GM18517 (cell line): ENCODE data around the gene STEAP4.

ENCODE experiments used
- ATAC-seq: cut with Tn5 transposase; IDR thresholded peaks from one replicate; pipeline ENCODE4 v1.9.1; 2021; ENCODE audit warnings: mild to moderate bottlenecking, moderate library complexity; ENCODE audit not compliant: unreplicated experiment

The STEAP4 gene

DNA sequence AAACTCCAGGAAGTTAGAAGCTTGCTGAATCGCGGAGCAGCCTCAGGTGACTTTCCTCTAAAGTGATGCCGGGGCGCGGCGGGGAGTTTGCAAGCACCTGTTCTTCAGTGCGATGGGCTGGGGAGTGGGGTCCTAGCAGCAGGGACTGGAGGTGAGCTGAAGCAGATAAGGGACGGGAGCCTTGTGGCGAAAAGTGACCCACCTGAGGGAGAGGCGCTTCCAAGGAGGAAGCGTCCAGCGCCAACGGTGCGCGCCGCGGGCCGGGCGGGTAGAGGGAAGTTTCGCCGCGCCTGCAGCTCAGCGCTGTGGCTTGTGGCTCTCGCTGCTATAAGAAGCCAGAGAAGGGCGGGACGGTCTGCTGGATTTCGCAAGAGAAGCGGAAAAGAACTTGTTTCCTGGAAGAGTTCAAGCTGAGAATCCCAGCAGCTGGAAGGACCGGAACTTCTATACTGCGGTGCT is at the start of gene STEAP4:
Gene STEAP4, minus strand, starts transcription at position 305 of the 459 bp plus-strand sequence. CDS start 22,625 bp downstream, outside the sequence.
- no peak for ATAC-seq

DNA sequence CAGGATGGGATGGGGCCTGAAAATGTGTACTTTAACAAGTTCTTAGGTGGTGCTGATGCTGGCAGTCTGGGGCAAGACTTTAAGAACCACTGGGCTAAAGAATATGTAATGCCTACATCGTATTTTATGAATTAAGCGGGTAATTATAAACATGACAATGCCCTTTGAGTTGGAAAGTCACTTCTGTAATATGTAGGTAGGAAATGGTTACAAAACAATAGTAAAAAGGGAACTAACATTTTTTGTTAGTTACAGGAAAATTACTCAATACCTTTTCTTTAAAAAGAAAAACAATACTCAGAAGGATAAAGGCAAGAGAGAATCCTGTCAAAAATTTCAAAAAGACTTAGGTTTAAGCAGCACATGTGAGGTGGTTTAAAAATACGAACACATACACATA is 48.3 kb upstream of the STEAP4 start:
- ATAC-seq, result no peak

DNA sequence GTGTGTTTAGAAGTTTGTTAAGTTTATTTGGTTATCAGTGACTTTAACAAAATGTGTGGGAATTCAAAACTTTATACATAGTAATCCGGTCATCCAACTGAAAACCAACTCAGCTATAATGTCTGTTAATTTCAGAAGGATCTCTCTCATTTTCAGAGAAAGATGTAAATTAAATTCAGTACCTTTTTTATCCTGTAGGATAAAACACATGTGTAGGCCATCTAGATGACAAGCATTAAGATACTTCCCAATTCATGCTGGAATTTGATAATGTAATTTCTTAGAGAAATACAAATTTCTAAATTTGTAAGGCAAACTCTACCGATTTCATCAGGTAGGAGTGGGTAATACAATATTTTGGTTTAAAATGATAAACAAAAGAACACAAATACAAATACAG is 43.4 kb upstream of the STEAP4 start:
- no peak for ATAC-seq

DNA sequence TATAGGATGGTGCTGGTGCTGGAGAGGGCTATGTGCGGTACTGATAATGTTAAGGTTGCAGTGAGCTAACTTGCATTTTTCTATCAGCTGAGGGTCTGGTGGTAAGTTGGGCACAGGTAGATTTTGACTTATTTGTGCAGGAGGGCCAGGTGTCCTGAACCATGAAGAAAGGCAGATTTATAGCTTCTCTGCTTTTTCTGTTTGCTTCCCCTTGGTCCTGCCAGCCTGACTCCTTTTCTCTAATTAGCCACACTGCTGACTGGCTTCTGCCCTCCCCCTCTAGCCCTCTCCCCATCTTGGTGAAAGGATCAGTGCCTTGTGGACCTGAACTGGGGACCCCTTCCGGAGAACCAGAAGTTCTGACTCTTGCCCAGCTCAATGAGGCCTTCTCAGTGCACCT is 40.8 kb upstream of the STEAP4 start:
- no peak for ATAC-seq

DNA sequence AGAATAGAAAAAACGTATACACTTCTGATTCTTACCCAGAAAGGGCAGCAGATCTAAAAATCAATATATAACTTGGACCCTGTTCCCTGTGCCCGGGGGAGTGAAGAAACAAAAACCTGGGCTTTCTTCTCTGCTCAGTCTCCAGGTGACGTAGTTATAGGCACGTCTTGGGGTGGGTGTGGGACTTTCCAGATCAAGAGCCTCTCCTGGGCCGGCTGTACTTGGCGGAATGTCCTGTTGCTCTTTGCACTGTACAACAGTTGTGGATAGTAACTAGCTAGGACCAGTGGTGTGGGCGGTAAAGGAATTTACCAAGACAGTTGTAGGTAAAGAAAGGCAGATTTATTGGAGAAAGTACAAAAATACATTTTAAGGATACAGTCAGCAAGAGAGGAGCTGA is 40.4 kb upstream of the STEAP4 start:
- ATAC-seq, result no peak

DNA sequence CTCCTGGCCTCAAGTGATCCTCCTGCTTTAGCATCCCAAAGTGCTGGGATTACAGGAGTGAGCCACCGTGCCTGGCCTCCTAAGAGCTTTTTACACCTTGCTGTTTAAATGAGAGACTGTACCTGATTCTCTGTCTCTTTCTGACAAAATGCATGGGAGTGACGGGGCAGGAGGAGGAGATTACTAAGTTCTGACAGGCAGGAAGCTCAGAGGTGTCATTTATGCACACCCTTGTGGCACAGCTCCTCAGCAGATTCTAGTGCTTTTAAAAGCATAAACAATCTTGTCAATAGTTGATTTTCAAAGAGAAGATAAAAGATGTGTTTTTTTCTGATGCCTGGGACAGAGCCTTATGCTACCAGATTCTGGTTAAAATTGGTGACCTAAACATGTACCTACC is 39.7 kb upstream of the STEAP4 start:
- ATAC-seq, result no peak

DNA sequence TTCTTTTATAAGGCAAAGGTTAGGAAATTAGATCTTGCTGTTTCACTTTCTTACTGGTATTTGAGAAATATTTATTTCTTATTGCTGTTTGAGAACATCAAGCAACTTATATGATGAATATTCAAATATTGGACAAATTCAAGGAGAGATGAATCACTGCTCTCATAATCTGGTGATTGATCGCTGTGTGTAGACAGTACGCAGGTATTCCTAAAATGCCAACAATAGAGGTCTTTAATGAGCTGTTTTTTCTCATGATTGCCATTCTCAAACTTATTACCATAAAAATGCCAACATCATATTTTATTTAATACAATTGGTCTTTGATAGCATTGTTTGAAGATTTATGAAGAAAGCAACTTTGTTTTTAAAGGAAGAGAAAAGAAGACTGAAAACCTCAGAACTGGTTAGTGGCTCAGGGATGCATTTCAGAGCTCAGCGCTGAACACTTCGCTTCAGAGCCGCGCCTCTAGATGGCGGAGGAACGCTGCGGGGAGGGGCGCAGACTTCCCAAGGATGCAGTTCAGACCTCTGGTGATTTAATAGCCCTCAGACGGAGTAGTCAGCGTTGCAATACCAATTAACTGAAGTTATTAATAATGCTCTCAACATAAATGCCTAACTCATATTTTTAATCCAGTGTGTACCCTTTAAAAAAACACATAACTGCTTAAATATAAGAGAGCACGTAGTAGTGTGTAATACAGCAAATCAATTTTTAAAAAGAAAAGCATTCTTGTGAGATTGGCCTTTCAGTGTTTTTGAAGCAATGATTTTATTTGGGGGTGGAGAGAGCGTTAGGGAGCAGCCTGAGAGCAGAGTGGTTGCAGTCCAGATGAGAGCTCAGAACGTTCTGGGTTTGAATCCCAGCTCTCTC is 38.5 kb upstream of the STEAP4 start:
- no peak for ATAC-seq

DNA sequence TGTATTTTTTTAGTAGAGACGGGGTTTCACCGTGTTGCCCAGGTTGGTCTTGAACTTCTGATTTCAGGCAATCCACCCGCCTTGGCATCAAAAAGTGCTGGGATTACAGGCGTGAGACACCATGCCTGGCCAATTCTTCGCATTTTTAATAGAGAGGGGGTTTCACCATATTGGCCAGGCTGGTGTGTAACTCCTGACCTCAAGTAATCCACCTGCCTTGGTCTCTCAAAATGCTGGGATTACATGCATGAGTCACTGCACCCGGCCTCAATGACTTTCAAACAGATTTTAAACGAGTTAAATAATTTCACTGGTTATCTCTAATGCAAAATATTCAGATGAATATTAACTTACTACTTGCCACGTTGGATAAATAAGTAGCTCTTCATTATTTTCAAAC is 37.6 kb upstream of the STEAP4 start:
- no peak for ATAC-seq

DNA sequence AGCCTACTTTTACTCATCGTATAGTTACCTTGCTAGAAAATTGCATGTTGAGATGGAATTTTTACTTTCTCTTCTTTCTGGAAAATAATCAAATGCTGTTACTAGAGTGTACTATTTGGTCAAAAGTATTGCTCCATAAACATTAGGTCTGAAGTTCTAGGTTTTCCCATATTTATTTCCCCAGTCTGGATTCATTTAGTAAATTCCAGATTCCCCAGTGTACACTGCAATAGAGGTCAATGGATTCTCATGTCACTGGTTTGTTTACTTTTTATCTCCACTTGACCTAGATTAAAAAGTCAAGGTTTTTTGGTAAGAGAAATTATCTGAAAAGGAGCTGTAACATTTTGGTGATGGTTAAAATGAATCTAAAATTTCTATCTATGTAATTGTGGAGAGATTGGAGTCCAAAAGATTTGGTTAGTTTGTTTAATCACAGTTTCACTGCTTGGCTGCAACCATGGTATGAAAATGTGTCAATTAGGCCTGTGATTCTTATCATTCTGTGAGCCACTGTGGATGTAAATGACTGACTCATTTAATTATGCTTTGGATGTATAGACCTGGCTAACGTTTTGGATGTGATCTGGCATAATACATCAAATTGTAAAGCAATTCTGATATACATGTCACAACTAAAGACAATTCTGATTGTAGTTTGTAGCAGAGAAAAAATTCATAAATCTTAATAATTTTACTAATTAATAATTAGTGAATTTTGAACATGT is 32.7 kb upstream of the STEAP4 start:
- no peak for ATAC-seq

DNA sequence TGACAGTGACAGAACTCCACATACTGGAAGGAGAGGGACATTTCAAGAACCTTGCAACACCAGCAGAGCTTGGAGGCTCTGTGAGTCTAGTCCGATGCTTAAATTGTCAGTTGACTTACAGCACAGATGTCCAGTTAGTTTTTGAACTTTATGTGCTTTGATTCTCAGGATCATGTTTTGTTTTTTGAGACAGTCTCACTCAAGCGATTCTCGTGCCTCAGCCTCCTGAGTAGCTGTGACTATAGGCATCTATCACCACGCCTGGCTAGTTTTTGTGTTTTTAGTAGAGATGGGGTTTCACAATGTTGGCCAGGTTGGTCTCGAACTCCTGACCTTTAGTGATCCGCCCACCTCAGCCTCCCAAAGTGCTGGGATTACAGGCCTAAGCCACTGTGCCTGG is 31.8 kb upstream of the STEAP4 start:
- ATAC-seq, result no peak

DNA sequence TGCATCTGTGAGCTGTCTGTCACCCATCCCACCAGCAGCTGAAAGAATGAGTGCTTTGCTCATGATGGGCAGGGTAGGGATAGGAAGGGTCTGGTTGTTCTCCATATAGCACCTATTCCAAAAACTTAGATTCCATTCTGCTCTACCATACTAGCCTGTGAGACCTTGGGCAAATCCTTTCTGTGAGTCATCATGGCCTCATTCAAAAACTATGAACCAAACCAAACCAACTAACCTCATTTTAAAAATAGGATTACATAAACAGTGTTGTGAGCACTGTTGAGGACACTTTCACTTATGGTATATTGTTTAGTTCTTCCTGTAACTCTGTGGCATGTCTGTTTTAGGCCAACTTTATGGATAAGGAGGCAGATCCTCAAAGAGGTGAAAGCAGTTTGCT is 30.9 kb upstream of the STEAP4 start:
- ATAC-seq, result no peak

DNA sequence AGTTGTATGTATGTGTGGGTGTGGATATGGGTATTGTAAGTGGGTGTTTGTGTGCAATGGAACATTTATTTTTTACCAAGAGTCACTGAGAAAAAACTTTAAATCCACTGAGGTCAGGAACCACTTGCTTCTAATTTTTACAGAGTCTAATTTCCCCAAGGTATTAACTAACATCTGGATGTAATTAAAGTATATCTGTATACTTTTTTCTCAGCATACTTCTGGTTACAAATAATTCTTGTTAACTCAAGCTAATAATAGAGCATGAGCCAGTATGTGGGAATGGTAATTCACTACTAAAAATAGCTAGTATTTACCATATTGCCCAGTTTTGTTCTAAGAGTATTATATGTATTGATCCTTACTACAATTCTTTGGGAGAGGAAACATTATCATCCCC is 24.6 kb upstream of the STEAP4 start:
- ATAC-seq, result no peak

DNA sequence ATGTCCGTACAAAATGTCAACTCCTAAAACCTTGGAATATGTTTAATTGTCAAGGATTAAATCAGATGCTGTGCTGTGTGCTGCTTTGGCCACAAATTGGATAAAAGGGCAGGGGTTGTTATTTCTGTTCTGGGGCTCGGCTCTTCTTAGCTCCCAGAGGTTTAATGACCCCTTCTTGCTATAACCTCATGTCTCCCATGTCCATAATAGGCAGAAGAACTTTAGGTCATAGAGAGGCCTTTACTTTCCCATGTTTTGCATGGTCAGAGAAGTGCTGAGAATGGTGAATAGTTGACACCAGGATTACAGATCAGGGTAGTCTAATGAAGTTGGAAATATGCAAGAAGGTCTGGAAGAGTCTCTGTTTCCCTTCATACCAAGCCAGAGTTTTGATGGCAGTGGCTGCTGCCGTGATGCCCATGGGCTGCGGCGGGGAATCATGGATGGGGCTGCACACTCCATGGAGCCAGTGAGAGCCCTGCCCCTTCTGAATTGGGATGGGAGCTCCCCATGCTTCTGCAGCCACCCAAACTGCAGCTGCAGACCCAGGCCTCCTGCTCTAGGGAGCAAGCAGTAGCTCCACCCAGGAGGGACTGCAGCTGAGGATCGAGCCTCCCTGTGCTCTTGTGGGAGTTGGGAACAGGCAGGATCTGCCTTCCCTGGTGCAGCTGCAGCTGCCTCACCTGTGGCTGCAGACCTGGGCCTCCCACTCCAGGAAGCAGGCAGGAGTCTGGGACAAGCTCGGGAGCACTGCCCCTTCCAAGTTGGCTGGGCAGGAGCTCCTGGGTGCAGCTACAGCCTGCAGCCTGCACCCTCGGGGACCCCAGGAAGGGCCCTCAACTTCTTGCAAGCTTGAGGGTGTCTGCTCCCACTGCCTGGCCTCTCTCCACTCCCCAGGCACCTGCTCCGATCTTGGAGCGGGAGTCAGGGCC is 23.1 kb upstream of the STEAP4 start:
- ATAC-seq, result no peak

DNA sequence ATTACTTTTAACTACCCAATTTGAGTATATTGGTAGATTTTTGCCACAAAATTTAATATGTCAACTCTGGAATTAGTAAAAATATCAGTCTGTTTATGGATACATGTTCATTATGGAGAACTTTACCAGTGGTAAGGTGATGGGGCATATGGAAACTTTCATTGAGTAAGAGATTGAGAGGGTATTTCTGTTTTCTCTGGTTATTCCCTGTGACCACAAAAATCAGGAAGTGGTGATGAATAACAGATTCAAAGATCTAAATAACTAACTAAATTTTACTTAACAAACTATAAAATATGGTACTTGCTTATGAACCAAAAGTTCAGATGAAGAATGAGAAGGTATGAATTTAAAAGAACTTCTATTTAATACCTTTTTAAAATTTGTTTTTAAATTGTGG is 22.1 kb upstream of the STEAP4 start:
- ATAC-seq, result no peak

DNA sequence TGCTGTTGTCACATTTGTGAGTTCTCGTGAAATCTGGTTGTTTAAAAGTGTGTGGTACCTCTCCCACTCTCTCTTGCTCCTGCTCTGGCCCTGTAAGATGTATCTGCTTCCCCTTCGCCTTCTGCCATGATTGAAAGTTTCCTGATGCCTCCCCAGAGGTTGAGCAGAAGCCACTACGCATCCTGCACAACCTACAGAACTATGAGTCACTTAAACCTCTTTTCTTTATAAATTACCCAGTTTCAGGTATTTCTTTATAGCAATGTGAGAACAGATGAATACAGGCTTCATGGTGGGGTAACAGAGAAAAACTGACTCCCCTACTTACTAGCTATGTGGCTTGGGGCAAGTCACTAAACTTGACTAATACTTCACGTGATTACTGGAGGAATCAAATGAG is 18.0 kb upstream of the STEAP4 start:
- ATAC-seq, result no peak

DNA sequence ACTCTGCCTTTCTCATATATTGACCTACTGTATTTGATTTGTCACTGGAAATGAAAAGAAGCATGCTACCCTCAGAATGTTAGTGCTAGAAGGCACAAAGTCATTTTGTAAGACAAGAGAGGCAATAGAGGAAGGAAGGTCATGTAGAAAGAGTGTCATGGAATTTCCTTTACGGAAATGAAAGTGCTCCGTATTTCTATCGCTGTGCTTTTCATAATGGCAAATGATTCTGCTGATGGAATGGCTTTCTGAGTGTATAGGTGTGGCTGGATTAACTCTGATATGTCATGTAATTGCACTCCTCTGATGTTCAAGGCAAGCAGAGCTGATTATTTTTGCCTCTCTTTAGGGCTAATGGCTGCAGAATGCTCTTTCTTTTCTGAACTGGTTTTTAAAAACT is 15.5 kb upstream of the STEAP4 start:
- no peak for ATAC-seq

DNA sequence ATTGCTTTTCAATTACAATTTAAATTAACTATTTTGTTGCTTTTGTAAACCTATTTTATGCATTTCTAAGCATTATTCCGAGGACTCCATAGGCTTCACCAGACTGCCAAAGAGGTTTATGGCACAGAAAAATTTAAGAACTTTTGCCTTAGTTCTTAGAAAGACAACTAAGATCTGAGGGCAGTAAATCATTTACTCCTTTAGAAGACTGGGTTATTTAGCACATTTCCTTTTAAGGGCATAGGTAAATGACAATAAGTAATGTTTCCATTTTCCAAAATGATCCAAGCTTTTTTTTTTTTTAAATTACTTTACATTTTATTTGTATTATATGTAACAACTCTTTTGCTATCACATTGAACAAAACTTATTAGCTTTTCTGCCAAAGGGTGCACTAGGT is 15.0 kb upstream of the STEAP4 start:
- ATAC-seq, result no peak

DNA sequence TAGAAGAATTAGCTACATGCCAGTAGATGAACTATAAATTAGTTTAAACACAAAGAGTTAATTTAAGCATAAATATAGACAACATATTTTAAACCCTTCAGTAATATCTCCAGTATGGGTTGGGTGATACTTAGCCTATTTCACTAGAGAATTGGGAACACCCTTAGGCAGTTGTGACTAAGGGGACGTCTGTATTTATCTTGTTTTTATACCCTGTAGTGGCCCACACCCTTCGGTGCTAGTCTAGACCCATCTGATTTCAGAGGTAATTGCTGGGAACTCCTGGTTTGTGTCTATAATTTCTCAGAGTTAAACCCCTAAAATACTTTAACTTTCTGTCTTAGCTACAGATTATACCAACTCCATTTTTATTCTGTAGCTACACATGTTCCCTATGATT is 11.5 kb upstream of the STEAP4 start:
- ATAC-seq, result no peak

DNA sequence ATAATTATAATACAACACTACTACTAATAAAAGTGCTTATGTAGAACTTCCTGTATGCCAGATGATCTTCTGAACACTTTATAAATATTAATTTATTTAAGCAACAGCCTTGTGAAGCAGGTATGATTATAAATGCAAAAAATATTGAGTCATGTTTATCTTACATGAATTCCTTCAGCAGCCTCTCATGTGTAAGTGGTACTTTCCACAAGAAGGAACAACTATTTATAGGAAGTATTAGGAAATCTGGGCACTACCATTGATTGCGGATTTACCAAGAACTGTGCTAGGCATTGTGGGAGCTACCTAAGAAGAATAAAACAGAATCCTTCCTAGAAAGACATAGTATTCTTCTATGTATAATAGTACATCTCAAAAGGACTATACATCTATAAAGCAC is 10.7 kb upstream of the STEAP4 start:
- no peak for ATAC-seq

DNA sequence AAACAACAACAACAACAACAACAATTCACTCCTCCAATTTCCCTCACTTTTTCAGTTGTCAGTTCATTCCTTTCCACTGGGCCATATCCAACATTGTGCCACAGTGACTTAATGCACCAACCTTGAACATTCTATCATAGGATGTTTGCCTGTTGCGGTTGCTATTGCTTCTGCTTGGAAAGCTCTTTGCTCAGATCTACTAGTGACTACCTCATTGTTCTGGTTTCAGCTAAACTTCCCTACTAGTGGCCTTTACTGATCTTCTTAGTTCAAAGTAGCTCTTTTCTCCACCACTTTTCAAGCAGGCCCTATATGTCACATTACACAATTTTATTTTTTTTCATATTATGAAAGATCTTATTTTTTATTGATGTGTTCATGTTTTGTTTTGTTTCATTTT is 9.8 kb upstream of the STEAP4 start:
- ATAC-seq, result no peak

DNA sequence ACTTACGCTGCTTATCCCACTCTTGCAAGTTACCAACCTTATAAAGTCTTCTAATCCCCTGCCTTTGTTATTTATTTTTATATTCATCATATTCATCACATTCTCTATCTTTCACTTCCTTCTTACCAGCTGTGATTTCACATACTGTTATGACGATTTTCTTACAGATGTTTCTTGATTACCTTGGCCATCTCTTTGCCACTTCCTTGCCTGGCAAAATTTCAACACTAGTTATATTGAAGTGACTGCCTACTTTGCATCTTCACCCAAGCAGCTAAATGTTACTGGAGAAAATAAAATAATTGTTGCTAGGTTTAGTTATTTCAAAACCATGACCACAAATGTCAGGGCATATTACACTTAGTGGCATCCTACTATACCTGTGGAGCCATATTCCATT is 8.8 kb upstream of the STEAP4 start:
- ATAC-seq, result no peak
